Measurements from ENCODE around the gene TUBA1A. TPM values are rescaled to one million over a fixed set of nuclear protein-coding genes. Genes with fewer than 3 reads are reported as not detected.
"Not testable (repeated sequence)": the region's sequence is repeated elsewhere in the genome, so short reads cannot be mapped to it uniquely, and the experiment has no call there.

TUBA1A gene
- total and polyA plus RNA-seq, 3 donors from 2014 or later: 156 to 282 (median 269) TPM

GRCh38 chr12:49212572-49212971 is 23.7 kb upstream of the TUBA1A start:
- no peaks in the 10 kb centered on the region for H3K9me3 ChIP-seq
- H3K4me1 ChIP-seq: peaks cover 18% of the 10 kb centered on the region
- WGBS, 2 donors: 69 to 79% methylated on average over 7 to 9 of the region's 9 CpGs
- H3K27ac ChIP-seq: no peak overlapping the region
- H3K36me3 ChIP-seq (ENCODE audit: low read depth, missing control alignments): no peaks in the 10 kb centered on the region
- H3K27me3 ChIP-seq: no peaks in the 10 kb centered on the region
- H3K4me3 ChIP-seq: no peak overlapping the region
- TF ChIP-seq POLR2A (IDR thresholded peaks at IDR 0.05): no peak
- DNase-seq: no peak
- intact Hi-C loops (cut with DNase I; ENCODE audit: low total_unique reads): no loop called here

GRCh38 chr12:49210703-49211102 is 21.8 kb upstream of the TUBA1A start:
- H3K36me3 ChIP-seq (ENCODE audit: low read depth, missing control alignments); H3K4me3 ChIP-seq; intact Hi-C loops (cut with DNase I; ENCODE audit: low total_unique reads); H3K9me3 ChIP-seq; DNase-seq; H3K27ac ChIP-seq; H3K27me3 ChIP-seq: not testable (repeated sequence)
- peaks cover 18% of the 10 kb centered on the region for H3K4me1 ChIP-seq
- 94 to 95% methylated on average over 7 of the region's 7 CpGs for WGBS, 2 donors

GRCh38 chr12:49208676-49209075 is 19.8 kb upstream of the TUBA1A start:
- no peak for TF ChIP-seq CTCF (IDR thresholded peaks at IDR 0.05)
- intact Hi-C loops (cut with DNase I; ENCODE audit: low total_unique reads): no loop called here
- H3K4me1 ChIP-seq: no peaks in the 10 kb centered on the region
- H3K9me3 ChIP-seq: no peaks in the 10 kb centered on the region
- H3K27ac ChIP-seq: no peak overlapping the region
- WGBS, 2 donors: 78 to 81% methylated on average over 12 of the region's 12 CpGs
- no peak for DNase-seq
- H3K36me3 ChIP-seq (ENCODE audit: low read depth, missing control alignments): no peaks in the 10 kb centered on the region
- no peaks in the 10 kb centered on the region for H3K27me3 ChIP-seq
- no peak overlapping the region for H3K4me3 ChIP-seq

- no peaks in the 10 kb centered on the region for H3K27me3 ChIP-seq
- 52 to 58% methylated on average over 1 of the region's 1 CpG for WGBS, 2 donors
- TF ChIP-seq POLR2A (IDR thresholded peaks at IDR 0.05) (no peak), CTCF (IDR thresholded peaks at IDR 0.05) (no peak)
- no peak for DNase-seq
- H3K4me1 ChIP-seq: no peaks in the 10 kb centered on the region
- H3K4me3 ChIP-seq: no peak overlapping the region
- no peaks in the 10 kb centered on the region for H3K36me3 ChIP-seq (ENCODE audit: low read depth, missing control alignments)
- H3K27ac ChIP-seq: no peak overlapping the region
- intact Hi-C loops (cut with DNase I; ENCODE audit: low total_unique reads): no loop called here
- no peaks in the 10 kb centered on the region for H3K9me3 ChIP-seq
Observed at GRCh38 chr12:49208146-49208545, 19.3 kb upstream of the TUBA1A start.

GRCh38 chr12:49206389-49206788 is 17.5 kb upstream of the TUBA1A start:
- TF ChIP-seq POLR2A (IDR thresholded peaks at IDR 0.05) (no peak), CTCF (IDR thresholded peaks at IDR 0.05) (no peak)
- no peaks in the 10 kb centered on the region for H3K9me3 ChIP-seq
- H3K27ac ChIP-seq: no peak overlapping the region
- H3K4me1 ChIP-seq: peaks cover 10% of the 10 kb centered on the region
- H3K4me3 ChIP-seq: no peak overlapping the region
- no peaks in the 10 kb centered on the region for H3K27me3 ChIP-seq
- no peaks in the 10 kb centered on the region for H3K36me3 ChIP-seq (ENCODE audit: low read depth, missing control alignments)
- intact Hi-C loops (cut with DNase I; ENCODE audit: low total_unique reads): no loop called here
- no peak for DNase-seq

GRCh38 chr12:49201595-49202295 is 12.9 kb upstream of the TUBA1A start:
- H3K4me3 ChIP-seq: no peak overlapping the region
- 25 to 27% methylated on average over 4 of the region's 4 CpGs for WGBS, 2 donors
- no peak for TF ChIP-seq POLR2A (IDR thresholded peaks at IDR 0.05)
- no peak for DNase-seq
- H3K36me3 ChIP-seq (ENCODE audit: low read depth, missing control alignments): no peaks in the 10 kb centered on the region
- peak overlapping the region; percentile 47 to 68 for H3K27ac ChIP-seq
- peaks cover 20% of the 10 kb centered on the region for H3K4me1 ChIP-seq
- no peaks in the 10 kb centered on the region for H3K9me3 ChIP-seq
- intact Hi-C loops (cut with DNase I; ENCODE audit: low total_unique reads): no loop called here
- no peaks in the 10 kb centered on the region for H3K27me3 ChIP-seq
